CD1c-positive myeloid dendritic cell (primary cell): ENCODE data around the gene CARD11.
A peak's percentile ranks its signal among the peaks of the same experiment; 100 is the strongest.

Experiments
- DNase-seq: peaks from one replicate; pipeline ENCODE4 v3.0.0-alpha.2; 2016; ENCODE audit errors: extremely low spot score

The CARD11 gene

DNA sequence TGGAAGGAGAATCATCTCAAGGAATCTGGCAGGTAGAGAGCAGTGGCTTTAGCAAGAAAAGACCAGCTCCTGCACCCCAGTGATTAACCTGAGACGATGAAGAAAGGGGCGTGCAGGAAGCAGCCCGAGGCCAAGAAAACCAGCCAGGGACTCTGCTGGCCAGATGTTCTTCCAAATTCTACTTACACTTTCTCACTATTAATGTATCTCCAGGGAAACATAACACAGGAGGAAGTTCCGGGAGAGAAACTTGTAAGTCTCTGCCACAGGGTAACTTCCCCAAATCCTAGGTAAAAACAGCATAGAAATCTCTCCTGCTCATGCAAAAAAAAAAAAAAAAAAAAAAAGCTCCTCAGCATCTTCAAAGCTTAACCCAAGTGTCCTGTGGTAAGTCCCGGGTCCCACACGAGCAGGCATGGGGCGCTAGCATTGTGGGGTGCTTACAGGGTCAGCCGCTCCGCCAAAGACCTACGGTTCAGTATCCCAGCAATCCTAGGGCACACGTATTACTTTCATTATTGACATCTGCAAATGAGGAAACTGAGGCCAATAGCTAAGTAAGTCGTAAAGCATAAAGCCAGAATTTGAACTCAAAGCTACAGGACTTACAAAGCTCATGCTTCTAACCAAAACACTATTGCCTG is 102.3 kb downstream of the CARD11 start:
- peak; percentile 70 for DNase-seq

DNA sequence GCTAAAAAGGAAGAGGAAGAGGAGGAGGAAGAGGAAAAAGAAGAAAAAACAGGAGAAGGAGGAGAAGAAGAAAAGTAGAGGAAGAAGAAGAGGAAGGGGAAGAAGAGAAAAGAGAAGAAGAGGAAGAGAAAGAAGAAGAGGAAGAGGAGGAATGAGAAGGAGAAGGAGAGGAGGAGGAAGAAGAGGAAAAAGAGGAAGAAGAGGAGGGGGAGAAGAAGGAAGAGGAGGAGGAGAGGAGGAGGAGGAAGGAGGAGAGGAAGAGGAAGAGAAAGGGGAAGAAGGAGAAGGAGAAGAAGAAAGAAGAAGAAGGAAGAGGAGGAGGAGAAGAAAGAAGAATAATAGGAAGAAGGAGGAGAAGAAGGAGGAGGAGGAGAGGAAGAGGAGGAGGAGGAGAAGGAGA is 103.2 kb downstream of the CARD11 start:
- no peak for DNase-seq

GRCh38 chr7:2939193-2939885 is 104.3 kb downstream of the CARD11 start:
- peak; percentile 55 for DNase-seq

DNA sequence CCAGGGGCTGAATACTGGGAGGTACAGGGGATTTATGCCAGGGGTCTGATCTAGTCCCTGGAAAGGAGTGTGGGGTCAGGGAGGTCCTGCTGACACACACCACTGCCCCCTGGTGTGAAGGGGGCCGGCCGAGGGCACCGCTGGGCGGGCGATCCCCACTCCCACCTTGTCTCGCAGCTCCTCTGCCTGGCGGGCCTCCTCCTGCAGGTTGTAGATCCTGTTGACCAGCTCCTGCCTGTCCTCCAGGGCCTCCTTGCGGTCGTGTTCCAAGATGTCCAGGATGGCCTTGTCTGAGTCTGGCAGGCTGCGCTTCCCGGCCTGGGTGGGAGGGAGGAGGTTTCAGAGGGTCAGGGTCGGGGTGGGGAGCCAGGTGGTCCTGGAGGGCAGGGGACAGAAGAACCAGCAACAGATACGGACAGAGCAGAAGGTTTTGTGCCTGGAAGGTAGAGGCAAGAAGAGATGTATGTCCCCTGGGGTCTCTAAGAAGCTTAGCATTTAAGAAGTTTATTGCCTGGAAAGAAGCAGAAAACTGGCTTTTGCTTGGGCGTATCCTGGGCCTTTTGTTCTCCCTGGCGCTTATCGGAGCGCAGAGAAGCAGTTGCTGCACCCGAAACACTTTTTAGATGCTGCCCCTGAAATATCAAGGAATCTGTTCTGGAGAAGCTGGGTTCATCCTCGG is 105.0 kb downstream of the CARD11 start:
- no peak for DNase-seq

DNA sequence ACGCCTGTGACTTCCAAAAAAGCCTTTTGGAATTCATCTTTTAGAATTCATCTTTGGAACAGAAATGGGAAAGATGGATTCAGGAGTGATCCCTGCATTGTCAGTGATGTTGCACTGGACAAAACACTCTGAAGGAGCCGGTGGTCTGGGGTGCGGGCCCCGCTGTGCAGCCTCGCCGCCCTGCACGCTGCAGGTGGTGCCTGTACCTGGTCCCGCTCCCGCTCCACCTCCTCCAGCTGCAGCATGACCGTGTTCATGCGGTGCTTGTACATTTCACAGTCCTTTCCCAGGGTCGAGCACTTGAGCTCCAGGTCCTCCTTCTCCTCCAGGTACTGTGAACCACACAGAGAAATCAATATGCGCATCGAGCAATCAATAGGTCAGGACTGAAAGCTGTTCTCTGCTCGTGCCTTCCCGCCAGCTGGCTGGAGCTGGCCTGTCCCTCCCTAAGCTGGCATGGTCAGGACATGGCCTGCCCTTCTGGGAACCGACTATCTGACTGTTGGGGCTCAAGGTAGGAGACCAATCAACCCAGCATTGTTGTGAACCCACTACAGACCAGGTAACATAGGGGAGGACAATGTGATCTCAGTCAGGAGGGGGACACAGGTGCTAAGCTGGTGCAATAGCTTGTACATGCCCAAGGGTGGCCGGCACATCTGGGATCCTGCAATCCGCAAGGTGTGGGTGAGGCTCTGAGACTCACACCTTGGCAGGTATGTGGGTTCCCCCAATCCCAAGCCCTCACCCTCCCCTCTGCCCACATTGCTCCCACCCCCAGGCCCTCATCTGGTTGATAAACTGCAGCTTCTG is 105.8 kb downstream of the CARD11 start:
- no peak for DNase-seq

GRCh38 chr7:2936891-2937580 is 106.6 kb downstream of the CARD11 start:
- no peak for DNase-seq

DNA sequence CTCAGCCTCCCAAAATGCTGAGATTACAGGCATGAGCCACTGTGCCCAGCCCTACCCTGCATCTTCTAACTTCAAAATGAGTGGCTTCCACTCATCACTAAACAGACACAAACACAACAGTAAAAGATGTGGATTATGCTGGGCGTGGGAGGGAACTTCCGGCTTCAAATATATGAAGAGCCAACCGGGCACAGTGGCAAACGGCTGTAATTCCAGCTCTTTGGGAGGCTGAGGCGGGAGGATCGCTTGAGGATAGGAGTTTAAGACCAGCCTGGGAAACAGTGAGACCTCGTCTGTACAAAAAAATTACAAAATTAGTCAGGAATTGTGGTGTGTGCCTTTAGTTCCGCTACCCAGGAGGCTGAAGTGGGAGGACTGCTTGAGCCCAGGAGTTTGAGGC is 107.4 kb downstream of the CARD11 start:
- no peak for DNase-seq

DNA sequence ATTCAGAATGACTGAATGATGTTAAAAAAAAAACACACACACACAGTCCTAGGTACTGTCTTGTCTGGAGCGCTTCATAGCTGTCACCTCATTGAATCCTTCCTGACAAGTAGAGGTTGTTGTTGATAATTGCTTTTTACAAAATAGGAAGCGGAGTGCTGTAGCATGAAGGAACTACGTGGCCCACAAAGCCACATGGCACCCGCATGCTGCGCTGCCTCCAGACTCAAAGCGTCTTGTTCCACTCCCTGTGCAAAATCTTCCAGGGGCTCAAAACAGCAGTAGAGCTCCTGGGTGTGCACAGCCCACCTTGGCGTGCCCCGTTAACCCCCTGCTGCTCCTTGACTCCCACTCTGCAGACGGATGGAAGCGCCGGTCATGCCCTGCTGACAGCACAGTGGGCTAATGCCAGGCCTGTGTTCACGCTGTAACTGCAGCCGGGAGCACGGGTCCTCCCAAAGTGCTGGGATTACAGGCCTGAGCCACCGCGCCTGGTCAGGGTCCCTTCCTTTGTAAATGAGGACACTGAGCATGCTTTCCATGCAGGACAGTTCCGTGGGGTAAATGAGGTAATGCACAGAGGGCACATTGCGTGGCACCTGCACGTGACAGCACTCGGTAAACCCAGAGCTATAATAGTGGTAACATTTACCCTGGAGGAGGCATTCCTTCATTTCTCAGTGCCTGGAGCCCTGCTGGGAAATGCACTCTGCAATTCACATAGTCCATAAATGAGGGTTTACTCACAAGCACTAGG is 108.5 kb downstream of the CARD11 start:
- DNase-seq = no peak

DNA sequence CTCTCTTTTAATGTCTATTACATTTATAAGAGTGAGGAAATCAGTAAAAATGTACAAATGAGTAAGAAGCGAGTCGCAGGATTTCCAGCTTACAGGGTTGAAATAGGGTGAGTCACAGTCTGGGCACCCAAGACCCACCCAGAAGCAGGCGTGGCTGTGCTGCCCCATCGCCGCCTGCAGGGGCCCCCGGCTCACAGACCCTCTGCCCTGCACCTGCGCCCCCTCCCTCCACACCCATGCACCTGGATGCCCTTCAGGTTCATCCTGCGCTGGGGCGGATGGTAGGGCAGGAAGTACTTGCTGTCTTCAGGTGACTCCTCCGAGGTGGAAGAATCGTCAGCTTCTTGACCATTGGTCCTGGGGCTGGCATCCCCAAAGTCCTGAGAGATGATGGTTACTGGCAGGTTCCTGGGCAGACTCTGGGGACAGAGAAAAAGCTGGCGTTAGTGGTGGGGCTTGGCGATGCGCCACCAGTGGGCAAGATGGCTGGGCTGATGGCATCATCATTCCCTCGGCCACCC is 109.4 kb downstream of the CARD11 start:
- DNase-seq = no peak

DNA sequence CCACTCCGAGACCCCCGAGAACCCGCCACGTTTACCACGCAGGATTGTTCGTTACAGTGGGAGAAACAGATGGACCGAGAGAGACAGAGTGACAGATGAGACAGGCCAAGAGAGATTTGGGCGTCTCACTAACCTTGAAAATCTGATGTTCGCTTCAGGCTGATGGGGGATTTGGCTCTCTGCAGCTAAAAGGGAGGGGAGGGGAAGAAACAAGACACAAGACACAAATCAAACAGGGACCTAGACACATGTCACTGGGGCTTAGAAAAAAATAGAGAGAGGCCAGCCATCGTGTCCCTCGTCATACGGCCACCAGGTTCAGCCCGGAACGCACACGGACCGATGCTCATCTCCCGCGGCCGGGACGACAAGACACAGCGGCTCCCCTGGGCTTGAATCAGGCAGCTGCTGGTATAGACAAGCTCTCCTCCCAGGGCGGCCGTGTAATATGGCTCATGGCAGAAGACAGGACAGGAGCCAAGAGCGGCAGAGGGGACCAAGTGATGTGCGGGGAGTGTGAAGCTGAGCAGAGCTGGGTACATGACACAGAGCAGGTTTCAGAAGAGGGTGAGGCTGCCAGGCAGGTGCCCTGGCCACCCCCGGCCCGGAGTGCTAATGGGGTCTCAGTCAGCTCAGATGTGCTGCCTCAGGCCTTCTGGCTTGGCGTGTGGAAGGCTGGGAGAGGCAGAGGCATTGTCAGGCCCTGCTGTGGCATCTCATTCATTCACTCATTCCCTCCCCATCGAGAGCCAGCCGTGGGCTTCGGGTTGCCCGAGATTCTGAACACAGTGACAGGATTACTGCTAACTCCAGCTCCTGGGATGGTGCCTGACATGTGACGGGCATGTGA is 111.0 kb downstream of the CARD11 start:
- DNase-seq = no peak

- no peak for DNase-seq
Observed at GRCh38 chr7:2931034-2931415, 112.6 kb downstream of the CARD11 start.

DNA sequence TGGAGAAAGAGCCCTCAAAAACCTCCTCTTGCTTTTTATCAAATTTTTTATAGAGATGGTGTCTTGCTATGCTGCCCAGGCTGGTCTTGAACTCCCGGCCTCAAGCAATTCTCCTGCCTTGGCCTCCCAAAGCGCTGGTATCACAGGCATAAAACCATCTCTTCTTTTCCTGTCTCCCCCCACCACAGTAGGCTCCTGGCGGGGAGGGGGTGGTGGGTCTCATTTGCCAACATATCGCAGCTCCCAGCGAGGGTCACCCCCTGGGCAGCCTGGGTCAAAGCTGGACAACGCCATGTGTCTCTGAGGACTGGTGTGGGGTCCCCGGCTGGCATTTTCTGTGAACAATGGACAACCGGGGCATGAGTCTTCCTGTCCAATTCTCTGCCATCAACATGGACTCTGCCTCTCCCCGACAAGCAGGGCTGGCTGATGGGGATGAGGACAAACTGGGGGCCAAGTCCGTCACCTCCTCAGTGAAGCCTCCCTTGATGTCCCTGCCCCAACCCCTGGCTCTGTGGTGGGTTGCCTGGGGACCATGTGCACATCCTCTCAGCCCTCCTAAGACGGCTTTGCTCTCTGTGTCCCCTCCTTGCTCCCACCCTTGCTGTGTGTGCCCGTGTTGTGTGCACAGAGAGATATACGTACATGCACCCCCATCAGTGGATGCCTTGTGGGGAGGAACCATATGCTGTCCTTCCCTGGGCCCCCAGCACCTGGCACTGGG is 113.2 kb downstream of the CARD11 start:
- no peak for DNase-seq

DNA sequence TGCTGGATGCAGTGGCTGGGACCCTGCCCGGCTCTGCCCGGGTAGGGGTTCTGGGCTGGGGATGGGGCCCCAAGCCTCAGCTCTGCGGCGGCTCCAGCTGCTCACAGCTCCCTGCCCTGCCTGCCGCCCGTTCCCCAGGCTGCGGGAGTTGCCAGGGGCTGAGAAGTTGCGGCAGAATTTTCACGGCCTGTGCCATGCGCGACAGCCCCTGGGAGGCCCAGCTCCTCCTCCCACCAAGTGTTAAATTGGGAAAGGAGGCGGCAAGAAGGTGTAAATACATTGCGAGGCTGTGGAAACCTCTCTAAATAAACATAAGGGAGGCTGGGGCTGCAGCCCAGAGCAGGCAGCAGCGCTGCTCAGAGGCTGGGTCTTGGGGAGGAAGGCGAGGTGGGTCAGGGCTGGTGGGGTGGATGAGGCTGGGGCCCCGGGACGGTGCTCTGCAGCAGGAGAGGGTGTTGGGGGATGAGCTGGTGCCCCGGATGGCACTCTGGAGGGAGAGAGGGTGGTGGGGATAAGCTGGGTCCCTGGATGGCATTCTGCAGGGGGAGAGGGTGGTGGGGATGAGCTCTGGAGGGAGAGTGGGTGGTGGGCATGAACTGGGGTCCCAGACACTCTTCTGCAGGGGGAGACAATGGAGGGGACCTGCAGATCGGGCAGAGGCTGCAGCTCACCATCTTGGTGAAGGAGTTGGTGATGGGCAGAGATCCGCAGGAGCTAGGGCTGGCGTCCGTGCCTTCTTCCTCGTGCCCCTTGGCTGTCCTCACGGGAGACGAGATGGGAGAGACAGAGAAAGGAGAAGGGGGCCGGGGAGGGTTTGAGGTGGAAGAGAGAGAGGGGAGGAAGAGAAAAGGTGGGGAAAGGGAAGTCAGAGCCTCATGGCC is 114.1 kb downstream of the CARD11 start:
- no peak for DNase-seq

- DNase-seq = no peak
Observed at GRCh38 chr7:2928613-2929311, 114.9 kb downstream of the CARD11 start.

DNA sequence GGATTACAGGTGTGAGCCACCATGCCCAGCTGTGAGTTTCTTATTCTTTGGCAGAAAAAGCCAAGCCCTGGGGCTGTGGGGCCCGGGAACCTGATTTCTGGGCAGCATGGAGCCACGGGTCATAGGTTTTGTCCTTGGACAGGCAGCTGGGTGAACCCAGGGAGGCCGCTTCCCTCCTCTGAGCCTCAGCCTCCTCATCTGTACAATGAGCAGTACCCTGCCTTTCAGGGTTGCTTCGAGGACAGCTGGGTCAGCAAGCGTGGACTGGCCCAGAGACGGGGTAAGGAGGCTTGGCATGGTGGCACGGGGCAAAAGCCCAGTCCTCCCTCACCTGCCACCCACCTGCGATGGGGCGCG is 115.4 kb downstream of the CARD11 start:
- no peak for DNase-seq

DNA sequence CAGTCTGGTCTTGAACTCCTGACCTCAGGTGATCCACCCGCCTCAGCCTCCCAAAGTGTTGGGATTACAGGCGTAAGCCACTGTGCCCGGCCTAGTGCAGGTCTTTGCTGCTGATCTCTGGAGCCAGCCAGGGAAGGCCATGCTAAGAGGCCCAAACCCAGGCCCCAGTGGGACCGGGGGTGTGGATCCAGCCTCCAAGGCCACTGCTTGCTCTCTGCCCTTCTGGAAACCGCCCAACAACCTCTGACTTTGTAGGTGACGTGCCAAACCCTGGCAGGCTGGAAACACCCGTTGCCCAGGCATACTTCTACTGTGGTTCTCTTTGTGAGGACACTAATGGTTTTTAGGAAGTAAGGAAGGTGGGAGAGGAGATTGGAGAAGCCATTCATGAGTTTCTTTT is 116.1 kb downstream of the CARD11 start:
- no peak for DNase-seq

GRCh38 chr7:2926896-2927405 is 116.7 kb downstream of the CARD11 start:
- DNase-seq = no peak
